Neuronal stem cell (in vitro differentiated cells): ENCODE data around the gene SPRR4.

Experiments used
- DNase-seq: peaks from one replicate; pipeline ENCODE4 v3.0.0-alpha.2; 2013; ENCODE audit warnings: low spot score
- H2AFZ ChIP-seq: one replicate; pipeline ENCODE4 v1.6.1; 2013; ENCODE audit warnings: mild to moderate bottlenecking, low read length, inconsistent platforms
- H2AK5ac ChIP-seq: 2 replicates; pipeline ENCODE4 v1.6.1; 2013; ENCODE audit warnings: low read depth, mild to moderate bottlenecking, inconsistent platforms, low read length, moderate library complexity, mixed read lengths
- H2BK120ac ChIP-seq: 2 replicates; pipeline ENCODE4 v1.6.1; 2013; ENCODE audit warnings: low read depth, mild to moderate bottlenecking, inconsistent platforms, low read length, moderate library complexity, mixed read lengths
- H2BK12ac ChIP-seq: one replicate; pipeline ENCODE4 v1.6.1; 2013; ENCODE audit warnings: low read length, inconsistent platforms
- H2BK15ac ChIP-seq: 2 replicates; pipeline ENCODE4 v1.6.1; 2013; ENCODE audit warnings: mild to moderate bottlenecking, low read length, inconsistent platforms, mixed read lengths
- H2BK5ac ChIP-seq: one replicate; pipeline ENCODE4 v1.6.1; 2013; ENCODE audit warnings: inconsistent platforms, mild to moderate bottlenecking, low read length, moderate library complexity
- H3K14ac ChIP-seq: one replicate; pipeline ENCODE4 v1.6.1; 2013; ENCODE audit warnings: low read length, inconsistent platforms
- H3K18ac ChIP-seq: 2 replicates; pipeline ENCODE4 v1.6.1; 2013; ENCODE audit warnings: low read length, inconsistent platforms
- H3K23ac ChIP-seq: 2 replicates; pipeline ENCODE4 v1.6.1; 2013; ENCODE audit warnings: low read depth, mild to moderate bottlenecking, mixed read lengths, low read length, inconsistent platforms; ENCODE audit not compliant: poor library complexity
- H3K27ac ChIP-seq: replicated peaks from 3 replicates; pipeline ENCODE4 v1.5.1; 2013; ENCODE audit warnings: low read length, inconsistent platforms
- H3K27me3 ChIP-seq, 3 experiments: 2 replicates each; pipeline ENCODE4 v1.6.1; 2013; ENCODE audit warnings: low read length in 3 of 3, mild to moderate bottlenecking in 2 of 3, inconsistent platforms in 1 of 3, low read depth in 1 of 3, mixed read lengths in 1 of 3, moderate library complexity in 1 of 3; ENCODE audit not compliant: control insufficient read depth in 3 of 3, insufficient read depth in 3 of 3
- H3K36me3 ChIP-seq, 2 donors: replicated peaks in 1 of 2; 2 replicates each; pipeline ENCODE4 v1.6.1; 2013; ENCODE audit warnings: low read length in 2 of 2; ENCODE audit not compliant: control insufficient read depth in 2 of 2, insufficient read depth in 2 of 2
- H3K4ac ChIP-seq: 2 replicates; pipeline ENCODE4 v1.6.1; 2013; ENCODE audit warnings: inconsistent platforms, mild to moderate bottlenecking, low read length, moderate library complexity
- H3K4me1 ChIP-seq, 2 donors: 1 replicate in 1 of 2; 2 replicates in 1 of 2; pipeline ENCODE4 v1.6.1; 2013; ENCODE audit warnings: low read length in 2 of 2, low read depth in 1 of 2; ENCODE audit not compliant: control insufficient read depth in 2 of 2, insufficient read depth in 1 of 2
- H3K4me2 ChIP-seq: one replicate; pipeline ENCODE4 v1.6.1; 2013; ENCODE audit warnings: mild to moderate bottlenecking, low read length, inconsistent platforms; ENCODE audit not compliant: insufficient read depth, poor library complexity, severe bottlenecking
- H3K4me3 ChIP-seq, 2 donors: 2 replicates each; pipeline ENCODE4 v1.5.1; 2013; ENCODE audit warnings: low read length in 2 of 2, mild to moderate bottlenecking in 2 of 2, inconsistent platforms in 1 of 2, moderate library complexity in 1 of 2
- H3K79me1 ChIP-seq: one replicate; pipeline ENCODE4 v1.6.1; 2013; ENCODE audit warnings: low read depth, mild to moderate bottlenecking, inconsistent platforms, low read length, moderate library complexity
- H3K9ac ChIP-seq: one replicate; pipeline ENCODE4 v1.6.1; 2013; ENCODE audit warnings: mild to moderate bottlenecking, low read depth, low read length, inconsistent platforms; ENCODE audit not compliant: poor library complexity
- H3K9me3 ChIP-seq, 2 donors: replicated peaks in 1 of 2; 2 replicates each; pipeline versions ENCODE3 to v1.6.1; 2013; ENCODE audit warnings: low read length in 2 of 2, mild to moderate bottlenecking in 2 of 2, inconsistent platforms in 1 of 2, low read depth in 1 of 2, mixed read lengths in 1 of 2, moderate library complexity in 1 of 2; ENCODE audit not compliant: control insufficient read depth in 2 of 2, insufficient read depth in 1 of 2
- H4K8ac ChIP-seq: one replicate; pipeline ENCODE4 v1.6.1; 2013; ENCODE audit warnings: low read depth, mild to moderate bottlenecking, inconsistent platforms, low read length, moderate library complexity
- H4K91ac ChIP-seq: one replicate; pipeline ENCODE4 v1.6.1; 2013; ENCODE audit warnings: low read length, low read depth, mild to moderate bottlenecking, inconsistent platforms; ENCODE audit not compliant: poor library complexity
- WGBS, 2 donors: extraction: QIAGEN DNeasy Blood & Tissue Kit; methylation state at CpG; one replicate each; pipeline ENCODE4 v1.1.7; 2013; ENCODE audit warnings: missing lambda C conversion rate in 2 of 2, mixed read lengths in 1 of 2; ENCODE audit not compliant: insufficient read length in 2 of 2, insufficient replicate concordance in 1 of 2; ENCODE audit errors: extremely low coverage in 2 of 2; 5-methylcytosine and 5-hydroxymethylcytosine counted together

The SPRR4 gene

GRCh38 chr1:152964536-152964935 is 5.9 kb upstream of the SPRR4 start:
- H3K9ac ChIP-seq: no peak overlapping the region
- H2AFZ ChIP-seq: no peak overlapping the region
- H3K36me3 ChIP-seq: no peaks in the 10 kb centered on the region
- H3K4me2 ChIP-seq: no peak overlapping the region
- H3K23ac ChIP-seq: no peak overlapping the region
- H2BK15ac ChIP-seq: no peak overlapping the region
- H3K27ac ChIP-seq: no peak overlapping the region
- no peak overlapping the region for H3K18ac ChIP-seq
- H3K14ac ChIP-seq: no peak overlapping the region
- no peak overlapping the region for H3K4ac ChIP-seq
- WGBS, 2 donors: no CpG with 5 or more reads among the region's 1 CpG
- no peaks in the 10 kb centered on the region for H3K4me1 ChIP-seq
- H2AK5ac ChIP-seq: no peak overlapping the region
- no peak for DNase-seq
- H2BK5ac ChIP-seq: no peak overlapping the region
- H3K79me1 ChIP-seq: no peaks in the 10 kb centered on the region
- no peak overlapping the region for H2BK120ac ChIP-seq
- peaks cover 0 to 4% (median 0%) of the 10 kb centered on the region in 3 experiments for H3K27me3 ChIP-seq
- no peak overlapping the region for H4K8ac ChIP-seq
- no peak overlapping the region for H3K4me3 ChIP-seq
- no peak overlapping the region for H4K91ac ChIP-seq
- H2BK12ac ChIP-seq: no peak overlapping the region
- no peaks in the 10 kb centered on the region for H3K9me3 ChIP-seq

- Histone ChIP-seq H2BK12ac (no peak overlapping the region), H3K27me3 (peaks cover 0 to 4% (median 0%) of the 10 kb centered on the region in 3 experiments), H2BK120ac (no peak overlapping the region), H3K4me1 (no peaks in the 10 kb centered on the region), H3K4me2 (no peak overlapping the region), H4K91ac (no peak overlapping the region), H4K8ac (no peak overlapping the region), H3K36me3 (no peaks in the 10 kb centered on the region), H3K79me1 (no peaks in the 10 kb centered on the region), H2BK5ac (no peak overlapping the region), H3K9ac (no peak overlapping the region), H3K18ac (no peak overlapping the region), H3K27ac (no peak overlapping the region), H3K23ac (no peak overlapping the region), H2AK5ac (no peak overlapping the region), H2AFZ (no peak overlapping the region), H3K4me3 (no peak overlapping the region), H3K9me3 (no peaks in the 10 kb centered on the region), H3K14ac (no peak overlapping the region), H3K4ac (no peak overlapping the region), H2BK15ac (no peak overlapping the region)
- DNase-seq: no peak
- no CpG with 5 or more reads among the region's 4 CpGs for WGBS, 2 donors
Measured at GRCh38 chr1:152965853-152966252, 4.6 kb upstream of the SPRR4 start.

- Histone ChIP-seq H2BK5ac (no peak overlapping the region), H3K23ac (no peak overlapping the region), H3K4me2 (no peak overlapping the region), H2AFZ (no peak overlapping the region), H2BK120ac (no peak overlapping the region), H2BK15ac (no peak overlapping the region), H3K9me3 (no peaks in the 10 kb centered on the region), H3K27ac (no peak overlapping the region), H3K14ac (no peak overlapping the region), H2AK5ac (no peak overlapping the region), H3K4ac (no peak overlapping the region), H3K36me3 (no peaks in the 10 kb centered on the region), H3K27me3 (peaks cover 0 to 4% (median 0%) of the 10 kb centered on the region in 3 experiments), H3K4me3 (no peak overlapping the region), H3K18ac (no peak overlapping the region), H4K8ac (no peak overlapping the region), H3K79me1 (no peaks in the 10 kb centered on the region), H2BK12ac (no peak overlapping the region), H3K9ac (no peak overlapping the region), H3K4me1 (no peaks in the 10 kb centered on the region), H4K91ac (no peak overlapping the region)
- DNase-seq: no peak
- no CpG with 5 or more reads among the region's 7 CpGs for WGBS, 2 donors
Measured at GRCh38 chr1:152967201-152967600, 3.2 kb upstream of the SPRR4 start.

- Histone ChIP-seq H3K36me3 (no peaks in the 10 kb centered on the region), H2AK5ac (no peak overlapping the region), H3K9me3 (no peaks in the 10 kb centered on the region), H3K18ac (no peak overlapping the region), H4K91ac (no peak overlapping the region), H2BK120ac (no peak overlapping the region), H3K4me3 (no peak overlapping the region), H3K27ac (no peak overlapping the region), H3K27me3 (peaks cover 0 to 4% (median 0%) of the 10 kb centered on the region in 3 experiments), H3K4me2 (no peak overlapping the region), H3K4ac (no peak overlapping the region), H4K8ac (no peak overlapping the region), H2BK12ac (no peak overlapping the region), H2BK5ac (no peak overlapping the region), H3K14ac (no peak overlapping the region), H3K23ac (no peak overlapping the region), H2AFZ (no peak overlapping the region), H3K79me1 (no peaks in the 10 kb centered on the region), H3K4me1 (no peaks in the 10 kb centered on the region), H2BK15ac (no peak overlapping the region), H3K9ac (no peak overlapping the region)
- no peak for DNase-seq
- WGBS, 2 donors: no CpG with 5 or more reads among the region's 2 CpGs
Measured at GRCh38 chr1:152968248-152968647, 2.2 kb upstream of the SPRR4 start.
